Esophagus muscularis mucosa (tissue), 4 donors: ENCODE data around the gene PTPRT. TPM values are rescaled to one million over a fixed set of nuclear protein-coding genes. Genes with fewer than 3 reads are reported as not detected.

Experiments
- DNase-seq: peaks from one replicate; pipeline ENCODE4 v3.0.0-alpha.2; 2017; ENCODE audit errors: extremely low spot score
- H3K27ac ChIP-seq, 4 donors: fragments of 200-600 bp; sonication (generic); replicated peaks in 1 of 4; 1 replicate in 3 of 4; 2 replicates in 1 of 4; pipeline ENCODE4 v1.5.1; 2016 to 2019; ENCODE audit warnings: mild to moderate bottlenecking in 1 of 4
- H3K27me3 ChIP-seq, 4 donors: fragments of 200-600 bp; sonication (generic); one replicate each; pipeline versions ENCODE4 v1.5.1 to v1.6.0; 2016 to 2019
- H3K36me3 ChIP-seq, 4 donors: fragments of 200-600 bp; sonication (generic); one replicate each; pipeline ENCODE4 v1.5.1; 2016 to 2019
- H3K4me1 ChIP-seq, 4 donors: fragments of 200-600 bp; sonication (generic); one replicate each; pipeline ENCODE4 v1.5.1; 2016 to 2019
- H3K4me3 ChIP-seq, 4 donors: fragments of 200-600 bp; sonication (generic); 1 replicate in 2 of 4; 2 replicates in 2 of 4; pipeline ENCODE4 v1.5.1; 2016 to 2019; ENCODE audit warnings: mild to moderate bottlenecking in 4 of 4, moderate library complexity in 1 of 4
- H3K9me3 ChIP-seq, 4 donors: fragments of 200-600 bp; sonication (generic); 1 replicate in 3 of 4; 2 replicates in 1 of 4; pipeline ENCODE4 v1.5.1; 2016 to 2019
- CTCF ChIP-seq, 3 experiments: fragments of 200-600 bp in 2 of 3; fragments of 450-650 bp in 1 of 3; sonication (generic) in 2 of 3; IDR thresholded peaks; one replicate each; pipeline ENCODE4 v1.5.1; 2017 to 2019; ENCODE audit warnings: antibody characterized with exemption in 3 of 3, mild to moderate bottlenecking in 2 of 3, moderate library complexity in 1 of 3
- EP300 ChIP-seq: sonication (generic); formaldehyde crosslinking; IDR thresholded peaks from one replicate; pipeline ENCODE4 v1.6.1; 2017; ENCODE audit warnings: antibody characterized with exemption
- POLR2A ChIP-seq: fragments of 450-650 bp; IDR thresholded peaks from one replicate; pipeline ENCODE4 v1.6.1; 2017; ENCODE audit warnings: antibody characterized with exemption, moderate library complexity, mild to moderate bottlenecking, low read depth
- POLR2AphosphoS5 ChIP-seq, 2 donors: sonication (generic); formaldehyde crosslinking; IDR thresholded peaks; one replicate each; pipeline ENCODE4 v1.6.1; 2017; ENCODE audit warnings: antibody characterized with exemption in 2 of 2
- WGBS: methylation state at CpG from one replicate; pipeline ENCODE4 v1.1.5; 2018; 5-methylcytosine and 5-hydroxymethylcytosine counted together
- intact Hi-C: fragments of 100-400 bp; cut with DNase I; formaldehyde crosslinking; loops from one replicate; pipeline ENCODE4 v1.15.1; 2023
- total RNA-seq, 4 donors: library from RNA; depleted of rRNA; stranded (reverse); fragments of >200 nt; gene quantifications; one replicate each; pipeline versions ENCODE4 v1.1.0 to v1.2.1, GENCODE V29; 2016

Gene PTPRT
- total RNA-seq, 4 donors from 2014 or later = 0.06 to 0.39 TPM; not detected in 2

- Histone ChIP-seq H3K4me3 (no peak overlapping the region), H3K27me3 (peaks cover 0 to 46% (median 0%) of the 10 kb centered on the region in 4 donors), H3K27ac (no peak overlapping the region), H3K36me3 (no peaks in the 10 kb centered on the region), H3K4me1 (no peaks in the 10 kb centered on the region), H3K9me3 (peaks cover 0 to 8% (median 3%) of the 10 kb centered on the region in 4 donors)
- TF ChIP-seq EP300 (no peak), POLR2AphosphoS5 (IDR thresholded peaks at IDR 0.05) (no peak), CTCF (IDR thresholded peaks at IDR 0.05) (no peak), POLR2A (no peak)
- intact Hi-C loops = no loop called here
- 69% methylated on average over 2 of the region's 2 CpGs for WGBS
- no peak for DNase-seq
Measured at GRCh38 chr20:43235998-43236397, 46.3 kb upstream of the PTPRT start.

GRCh38 chr20:43231829-43232228 lies 42.1 kb upstream of the PTPRT start:
- Histone ChIP-seq H3K27ac (no peak overlapping the region), H3K36me3 (no peaks in the 10 kb centered on the region), H3K9me3 (no peaks in the 10 kb centered on the region), H3K4me3 (no peak overlapping the region), H3K4me1 (no peaks in the 10 kb centered on the region), H3K27me3 (peaks cover 0 to 40% (median 0%) of the 10 kb centered on the region in 4 donors)
- 61% methylated on average over 1 of the region's 1 CpG for WGBS
- no peak for DNase-seq
- intact Hi-C loops = no loop called here
- TF ChIP-seq CTCF (IDR thresholded peaks at IDR 0.05) (no peak), EP300 (no peak), POLR2AphosphoS5 (IDR thresholded peaks at IDR 0.05) (no peak), POLR2A (no peak)

DNA sequence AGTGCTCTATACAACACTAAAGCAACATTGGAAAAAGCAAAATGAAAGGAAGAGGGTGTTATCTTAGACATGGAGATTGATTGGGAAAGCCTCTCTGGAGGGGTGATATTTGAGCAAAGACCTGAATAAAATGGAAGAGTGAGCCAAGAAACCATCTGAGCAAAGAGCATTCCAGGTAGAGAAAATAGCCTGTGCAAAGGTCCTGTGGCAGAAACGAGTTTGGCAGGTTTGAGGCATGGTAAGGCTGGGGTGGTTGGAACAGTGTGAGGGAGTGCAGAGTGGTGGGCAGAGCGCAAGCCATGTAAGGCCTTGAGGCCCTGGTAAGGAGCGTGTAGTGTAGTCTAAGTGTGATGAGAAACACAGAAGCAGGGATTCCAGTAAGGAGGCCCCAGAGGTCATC lies 40.0 kb upstream of the PTPRT start:
- intact Hi-C loops = no loop called here

DNA sequence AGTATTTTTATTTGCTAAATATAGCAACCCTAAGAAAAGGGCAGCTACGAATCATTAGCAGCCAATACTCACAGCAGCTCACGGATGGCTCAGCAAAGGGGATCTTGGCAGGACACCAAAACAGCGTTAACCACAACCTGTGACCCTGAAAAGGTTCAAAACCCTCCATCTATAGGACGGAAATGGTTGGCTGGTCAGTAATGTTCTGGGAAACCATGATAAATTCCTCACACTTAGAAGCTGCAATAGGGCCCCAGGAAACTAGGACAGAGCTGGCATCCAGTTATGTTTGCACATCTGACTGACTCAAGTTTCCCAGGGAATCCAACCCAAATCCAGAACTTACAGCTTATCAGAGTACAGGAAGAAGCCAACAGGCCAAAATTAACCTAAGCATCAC lies 30.9 kb upstream of the PTPRT start:
- Histone ChIP-seq H3K27me3 (peaks cover 0 to 21% (median 0%) of the 10 kb centered on the region in 4 donors), H3K4me3 (no peak overlapping the region), H3K4me1 (no peaks in the 10 kb centered on the region), H3K36me3 (no peaks in the 10 kb centered on the region), H3K9me3 (no peaks in the 10 kb centered on the region), H3K27ac (no peak overlapping the region)
- WGBS = 27% methylated on average over 4 of the region's 4 CpGs
- DNase-seq = no peak
- intact Hi-C loops = no loop called here
- TF ChIP-seq EP300 (no peak), POLR2A (no peak), POLR2AphosphoS5 (IDR thresholded peaks at IDR 0.05) (no peak), CTCF (IDR thresholded peaks at IDR 0.05) (no peak)

More for the DNA sequence above, 40.0 kb upstream of the PTPRT start:
- H3K9me3 ChIP-seq = no peaks in the 10 kb centered on the region
- TF ChIP-seq POLR2A (no peak), EP300 (no peak), CTCF (IDR thresholded peaks at IDR 0.05) (no peak), POLR2AphosphoS5 (IDR thresholded peaks at IDR 0.05) (no peak)
- WGBS = 81% methylated on average over 3 of the region's 3 CpGs
- DNase-seq = no peak
- H3K36me3 ChIP-seq = no peaks in the 10 kb centered on the region
- no peak overlapping the region for H3K4me3 ChIP-seq
- H3K27me3 ChIP-seq = peaks cover 0 to 32% (median 0%) of the 10 kb centered on the region in 4 donors
- no peak overlapping the region for H3K27ac ChIP-seq
- H3K4me1 ChIP-seq = no peaks in the 10 kb centered on the region

GRCh38 chr20:43210901-43211300 lies 21.2 kb upstream of the PTPRT start:
- no peak for TF ChIP-seq CTCF (IDR thresholded peaks at IDR 0.05)
- H3K36me3 ChIP-seq = no peaks in the 10 kb centered on the region
- no peak for DNase-seq
- no peak overlapping the region for H3K4me3 ChIP-seq
- H3K27me3 ChIP-seq = peaks cover 0 to 7% (median 0%) of the 10 kb centered on the region in 4 donors
- no peak overlapping the region for H3K27ac ChIP-seq
- WGBS = 49% methylated on average over 3 of the region's 3 CpGs
- intact Hi-C loops = no loop called here
- no peaks in the 10 kb centered on the region for H3K9me3 ChIP-seq
- H3K4me1 ChIP-seq = no peaks in the 10 kb centered on the region
